Prostate gland (tissue), 2 donors: ENCODE measurements around the gene APBB1IP.

ENCODE experiments used
- POLR2A ChIP-seq: fragments of 450-650 bp; IDR thresholded peaks from one replicate; pipeline ENCODE4 v1.6.1; 2016; ENCODE audit warnings: antibody characterized with exemption, mild to moderate bottlenecking
- TF ChIP-seq, protein P1 (sequence below), 4 experiments: fragments of 200-600 bp in 2 of 4; fragments of 450-650 bp in 2 of 4; sonication (generic) in 2 of 4; IDR thresholded peaks; 1 replicate in 3 of 4; 2 replicates in 1 of 4; pipeline ENCODE4 v1.5.1; 2016 to 2019; ENCODE audit warnings: antibody characterized with exemption in 4 of 4, mild to moderate bottlenecking in 2 of 4, moderate library complexity in 2 of 4

GRCh38 chr10:26468700-26469099 lies 30.6 kb downstream of the APBB1IP start:
- TF ChIP-seq, protein P1, sequence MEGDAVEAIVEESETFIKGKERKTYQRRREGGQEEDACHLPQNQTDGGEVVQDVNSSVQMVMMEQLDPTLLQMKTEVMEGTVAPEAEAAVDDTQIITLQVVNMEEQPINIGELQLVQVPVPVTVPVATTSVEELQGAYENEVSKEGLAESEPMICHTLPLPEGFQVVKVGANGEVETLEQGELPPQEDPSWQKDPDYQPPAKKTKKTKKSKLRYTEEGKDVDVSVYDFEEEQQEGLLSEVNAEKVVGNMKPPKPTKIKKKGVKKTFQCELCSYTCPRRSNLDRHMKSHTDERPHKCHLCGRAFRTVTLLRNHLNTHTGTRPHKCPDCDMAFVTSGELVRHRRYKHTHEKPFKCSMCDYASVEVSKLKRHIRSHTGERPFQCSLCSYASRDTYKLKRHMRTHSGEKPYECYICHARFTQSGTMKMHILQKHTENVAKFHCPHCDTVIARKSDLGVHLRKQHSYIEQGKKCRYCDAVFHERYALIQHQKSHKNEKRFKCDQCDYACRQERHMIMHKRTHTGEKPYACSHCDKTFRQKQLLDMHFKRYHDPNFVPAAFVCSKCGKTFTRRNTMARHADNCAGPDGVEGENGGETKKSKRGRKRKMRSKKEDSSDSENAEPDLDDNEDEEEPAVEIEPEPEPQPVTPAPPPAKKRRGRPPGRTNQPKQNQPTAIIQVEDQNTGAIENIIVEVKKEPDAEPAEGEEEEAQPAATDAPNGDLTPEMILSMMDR (IDR thresholded peaks at IDR 0.05) = no peak
- TF ChIP-seq POLR2A = no peak
